Fibroblast of lung (primary cell): Measurements from ENCODE around the gene NHLH1. TPM values are rescaled to one million over a fixed set of nuclear protein-coding genes. Genes with fewer than 3 reads are reported as not detected.

Experiments
- DNase-seq, 2 donors: peaks; one replicate each; pipeline versions ENCODE4 v3.0.0 to v3.0.0-alpha.2; 2010; ENCODE audit warnings: low read depth in 2 of 2
- H2AFZ ChIP-seq: 2 replicates; pipeline ENCODE4 v1.5.1; 2012; ENCODE audit warnings: low read length, control low read depth, inconsistent platforms
- H3K27ac ChIP-seq: 2 replicates; pipeline ENCODE4 v1.5.1; 2011; ENCODE audit warnings: low read length, control low read depth; ENCODE audit not compliant: insufficient read depth
- H3K27me3 ChIP-seq: 2 replicates; pipeline ENCODE4 v1.5.1; 2011; ENCODE audit warnings: mild to moderate bottlenecking, low read length; ENCODE audit not compliant: control insufficient read depth, insufficient read depth
- H3K36me3 ChIP-seq: 2 replicates; pipeline ENCODE4 v1.5.1; 2011; ENCODE audit warnings: low read length; ENCODE audit not compliant: control insufficient read depth, insufficient read depth
- H3K4me1 ChIP-seq: 2 replicates; pipeline ENCODE4 v1.5.1; 2011; ENCODE audit warnings: low read length; ENCODE audit not compliant: control insufficient read depth, insufficient read depth; ENCODE audit errors: extremely low read depth
- H3K4me2 ChIP-seq: 2 replicates; pipeline ENCODE4 v1.5.1; 2011; ENCODE audit warnings: low read length, control low read depth; ENCODE audit not compliant: insufficient read depth; ENCODE audit errors: extremely low read depth
- H3K4me3 ChIP-seq, 4 experiments: fragments of 200-600 bp in 1 of 4; sonication (generic) in 1 of 4; replicated peaks in 1 of 4; 2 replicates each; pipeline ENCODE4 v1.5.1; 2011 to 2016; ENCODE audit warnings: low read length in 4 of 4, low read depth in 3 of 4, mild to moderate bottlenecking in 3 of 4, control low read depth in 2 of 4, inconsistent platforms in 1 of 4, mixed read lengths in 1 of 4; ENCODE audit not compliant: insufficient read depth in 1 of 4; ENCODE audit errors: control extremely low read depth in 1 of 4
- H3K79me2 ChIP-seq: 2 replicates; pipeline ENCODE4 v1.5.1; 2012; ENCODE audit warnings: mild to moderate bottlenecking, low read length, inconsistent platforms; ENCODE audit not compliant: control insufficient read depth, insufficient read depth
- H3K9ac ChIP-seq: 2 replicates; pipeline ENCODE4 v1.5.1; 2011; ENCODE audit warnings: mild to moderate bottlenecking, low read length, control low read depth; ENCODE audit not compliant: insufficient read depth
- H3K9me3 ChIP-seq: 2 replicates; pipeline ENCODE4 v1.5.1; 2012; ENCODE audit warnings: low read depth, low read length; ENCODE audit not compliant: control insufficient read depth, insufficient read depth
- H4K20me1 ChIP-seq: 2 replicates; pipeline ENCODE4 v1.5.1; 2011; ENCODE audit warnings: low read length; ENCODE audit not compliant: control insufficient read depth, insufficient read depth; ENCODE audit errors: extremely low read depth
- CTCF ChIP-seq, 2 donors: IDR thresholded peaks in 1 of 2; conservative IDR thresholded peaks in 1 of 2; 1 replicate in 1 of 2; 2 replicates in 1 of 2; pipeline ENCODE4 v1.5.1; 2011 to 2012; ENCODE audit warnings: low read length in 2 of 2, control low read depth in 1 of 2, inconsistent platforms in 1 of 2, low read depth in 1 of 2, mild to moderate bottlenecking in 1 of 2
- EZH2 ChIP-seq: IDR thresholded peaks from 2 replicates; pipeline ENCODE4 v1.5.1; 2012; ENCODE audit warnings: low read length, control low read depth, mild to moderate bottlenecking; ENCODE audit errors: missing control alignments
- polyA plus RNA-seq, 2 donors: library from polyadenylated mRNA; depleted of rRNA in 1 of 2; stranded (reverse) in 1 of 2; unstranded in 1 of 2; fragments of >200 nt; gene quantifications; 2 replicates each; pipeline ENCODE4 v1.2.1, GENCODE V29; 2011 to 2012; ENCODE audit warnings: missing spikeins in 1 of 2
- total RNA-seq: library from RNA; depleted of rRNA; stranded (reverse); fragments of >200 nt; gene quantifications from 2 replicates; pipeline ENCODE4 v1.2.1, GENCODE V29; 2014

Gene NHLH1
- total and polyA plus RNA-seq, 2 donors (not counting 1 experiment from before 2014, with no cell fraction given): 0.05 TPM; not detected in 1

- H4K20me1 ChIP-seq: no peaks in the 10 kb centered on the region
- H3K36me3 ChIP-seq: peaks cover 12% of the 10 kb centered on the region
- DNase-seq: no peak
- peaks cover 3% of the 10 kb centered on the region for H3K4me1 ChIP-seq
- H2AFZ ChIP-seq: no peak overlapping the region
- peak overlapping the region; percentile 81 to 100 (median 94) for H3K4me3 ChIP-seq
- peak overlapping the region; percentile 78 for H3K4me2 ChIP-seq
- H3K9me3 ChIP-seq: no peaks in the 10 kb centered on the region
- no peaks in the 10 kb centered on the region for H3K27me3 ChIP-seq
- no peak overlapping the region for H3K27ac ChIP-seq
- H3K79me2 ChIP-seq: peaks cover 79% of the 10 kb centered on the region
- no peak overlapping the region for H3K9ac ChIP-seq
- TF ChIP-seq CTCF (conservative IDR thresholded peaks at IDR 0.05 in 1 of 2, IDR thresholded peaks at IDR 0.05 in 1 of 2; ENCODE audit: low read depth in 1 of 2, low read length in 2 of 2) (no peak), EZH2 (no peak)
Observed at GRCh38 chr1:160340866-160341265, 26.0 kb upstream of the NHLH1 start.

GRCh38 chr1:160342526-160342925, 24.3 kb upstream of the NHLH1 start:
- Histone ChIP-seq H3K27me3 (no peaks in the 10 kb centered on the region), H2AFZ (no peak overlapping the region), H3K9me3 (no peaks in the 10 kb centered on the region), H3K4me2 (peak overlapping the region; percentile 94), H3K9ac (peak overlapping the region; percentile 96), H3K36me3 (peaks cover 10% of the 10 kb centered on the region), H3K79me2 (peaks cover 70% of the 10 kb centered on the region), H4K20me1 (no peaks in the 10 kb centered on the region), H3K4me3 (peak overlapping the region; percentile 81 to 100 (median 94)), H3K27ac (peak overlapping the region; percentile 98), H3K4me1 (peaks cover 3% of the 10 kb centered on the region)
- peak; percentile 13 to 19 for DNase-seq
- TF ChIP-seq EZH2 (no peak), CTCF (conservative IDR thresholded peaks at IDR 0.05 in 1 of 2, IDR thresholded peaks at IDR 0.05 in 1 of 2; ENCODE audit: low read depth in 1 of 2, low read length in 2 of 2) (no peak)

- peaks cover 67% of the 10 kb centered on the region for H3K79me2 ChIP-seq
- peak within 1 kb of the TSS; percentile 98 for H3K27ac ChIP-seq
- peak within 1 kb of the TSS; percentile 80 for H2AFZ ChIP-seq
- H3K9me3 ChIP-seq: no peaks in the 10 kb centered on the region
- H3K4me3 ChIP-seq: peak within 1 kb of the TSS; percentile 81 to 100 (median 94)
- peak within 1 kb of the TSS; percentile 96 for H3K9ac ChIP-seq
- DNase-seq: peak; percentile 95 to 97
- H3K36me3 ChIP-seq: peaks cover 10% of the 10 kb centered on the region
- no peak for TF ChIP-seq CTCF (conservative IDR thresholded peaks at IDR 0.05 in 1 of 2, IDR thresholded peaks at IDR 0.05 in 1 of 2; ENCODE audit: low read depth in 1 of 2, low read length in 2 of 2)
- no peak for TF ChIP-seq EZH2
- H3K27me3 ChIP-seq: no peaks in the 10 kb centered on the region
- H4K20me1 ChIP-seq: no peaks in the 10 kb centered on the region
- H3K4me1 ChIP-seq: peaks cover 3% of the 10 kb centered on the region
- H3K4me2 ChIP-seq: peak within 1 kb of the TSS; percentile 94
Observed at GRCh38 chr1:160342953-160343869, 23.7 kb upstream of the NHLH1 start, which contains the start of the genes COPA and NCSTN. COPA (minus strand) TSS chr1:160343250; CDS start chr1:160343170, 80 bp downstream. NCSTN (plus strand) TSS chr1:160343383; CDS start chr1:160343397, 14 bp downstream.
